AG09319 (cell line): ENCODE measurements around the gene CARD10.

Source experiments
- DNase-seq: peaks from one replicate; pipeline ENCODE4 v3.0.0-alpha.2; 2010; ENCODE audit warnings: low read depth; ENCODE audit errors: extremely low read depth
- CTCF ChIP-seq: IDR thresholded peaks from 2 replicates; pipeline ENCODE4 v1.5.1; 2011; ENCODE audit warnings: low read depth, mild to moderate bottlenecking, inconsistent platforms, low read length, moderate library complexity

CARD10 gene

GRCh38 chr22:37509059-37509860 lies 10.0 kb downstream of the CARD10 start:
- no peak for DNase-seq
- no peak for TF ChIP-seq CTCF

- DNase-seq = no peak
- TF ChIP-seq CTCF = no peak
Observed at GRCh38 chr22:37508431-37508992, 10.7 kb downstream of the CARD10 start.

GRCh38 chr22:37507731-37508130 lies 11.5 kb downstream of the CARD10 start:
- no peak for DNase-seq
- no peak for TF ChIP-seq CTCF

GRCh38 chr22:37505989-37506388 lies 13.2 kb downstream of the CARD10 start:
- no peak for TF ChIP-seq CTCF
- DNase-seq = no peak

GRCh38 chr22:37505565-37505964 lies 13.7 kb downstream of the CARD10 start:
- TF ChIP-seq CTCF = no peak

GRCh38 chr22:37504964-37505363 lies 14.3 kb downstream of the CARD10 start:
- DNase-seq = no peak
- TF ChIP-seq CTCF = no peak

More at GRCh38 chr22:37505565-37505964, 13.7 kb downstream of the CARD10 start:
- no peak for DNase-seq

- no peak for TF ChIP-seq CTCF
- DNase-seq = no peak
Observed at GRCh38 chr22:37503850-37504249, 15.4 kb downstream of the CARD10 start.
